HG02588 (cell line): ENCODE results near the gene NKX1-1.
"Not testable (repeated sequence)": the region's sequence is repeated elsewhere in the genome, so short reads cannot be mapped to it uniquely, and the experiment has no call there.

Source experiments
- ATAC-seq: cut with Tn5 transposase; IDR thresholded peaks from one replicate; pipeline ENCODE4 v1.9.1; 2021; ENCODE audit warnings: mild to moderate bottlenecking, moderate library complexity; ENCODE audit not compliant: unreplicated experiment

NKX1-1 gene

GRCh38 chr4:1375051-1375721 lies 31.1 kb downstream of the NKX1-1 start:
- no peak for ATAC-seq

GRCh38 chr4:1374706-1375045 lies 31.6 kb downstream of the NKX1-1 start:
- ATAC-seq: no peak

- no peak for ATAC-seq
Observed at GRCh38 chr4:1373892-1374705, 32.1 kb downstream of the NKX1-1 start.

GRCh38 chr4:1372576-1372975 lies 33.7 kb downstream of the NKX1-1 start:
- ATAC-seq: not testable (repeated sequence)

GRCh38 chr4:1371176-1372165 lies 34.8 kb downstream of the NKX1-1 start:
- ATAC-seq: no peak

- no peak for ATAC-seq
Observed at GRCh38 chr4:1370321-1371124, 35.7 kb downstream of the NKX1-1 start.

GRCh38 chr4:1369479-1370079 lies 36.7 kb downstream of the NKX1-1 start:
- no peak for ATAC-seq

- no peak for ATAC-seq
Observed at GRCh38 chr4:1369091-1369450, 37.2 kb downstream of the NKX1-1 start.

GRCh38 chr4:1368421-1369090 lies 37.7 kb downstream of the NKX1-1 start:
- no peak for ATAC-seq

- no peak for ATAC-seq
Observed at GRCh38 chr4:1367936-1368289, 38.3 kb downstream of the NKX1-1 start.

GRCh38 chr4:1367230-1367935 lies 38.9 kb downstream of the NKX1-1 start:
- ATAC-seq: no peak

- no peak for ATAC-seq
Observed at GRCh38 chr4:1366371-1367229, 39.6 kb downstream of the NKX1-1 start.

GRCh38 chr4:1365271-1366178 lies 40.7 kb downstream of the NKX1-1 start:
- no peak for ATAC-seq

- no peak for ATAC-seq
Observed at GRCh38 chr4:1364748-1365147, 41.5 kb downstream of the NKX1-1 start.

- no peak for ATAC-seq
Observed at GRCh38 chr4:1364217-1364616, 42.0 kb downstream of the NKX1-1 start.

GRCh38 chr4:1363513-1363912 lies 42.7 kb downstream of the NKX1-1 start:
- ATAC-seq: no peak

GRCh38 chr4:1362521-1362920 lies 43.7 kb downstream of the NKX1-1 start:
- no peak for ATAC-seq
